ENCODE results near the gene AXDND1.
"Not testable (repeated sequence)": the region's sequence is repeated elsewhere in the genome, so short reads cannot be mapped to it uniquely, and the experiment has no call there.

DNA sequence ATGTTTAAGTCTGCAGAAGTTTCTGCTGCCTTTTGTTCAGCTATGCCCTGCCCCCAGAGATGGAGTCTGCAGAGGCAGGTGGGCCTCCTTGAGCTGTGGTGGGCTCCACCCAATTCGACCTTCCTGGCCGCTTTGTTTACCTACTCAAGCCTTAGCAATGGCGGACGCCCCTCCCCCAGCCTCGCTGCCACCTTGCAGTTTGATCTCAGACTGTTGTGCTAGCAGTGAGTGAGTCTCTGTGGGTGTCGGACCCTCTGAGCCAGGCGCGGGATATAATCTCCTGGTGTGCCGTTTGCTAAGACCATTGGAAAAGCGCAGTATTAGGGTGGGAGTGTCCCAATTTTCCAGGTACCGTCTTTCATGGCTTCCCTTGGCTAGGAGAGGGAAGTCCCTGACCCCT, 99.9 kb downstream of the AXDND1 start:
- TF ChIP-seq, protein P1, sequence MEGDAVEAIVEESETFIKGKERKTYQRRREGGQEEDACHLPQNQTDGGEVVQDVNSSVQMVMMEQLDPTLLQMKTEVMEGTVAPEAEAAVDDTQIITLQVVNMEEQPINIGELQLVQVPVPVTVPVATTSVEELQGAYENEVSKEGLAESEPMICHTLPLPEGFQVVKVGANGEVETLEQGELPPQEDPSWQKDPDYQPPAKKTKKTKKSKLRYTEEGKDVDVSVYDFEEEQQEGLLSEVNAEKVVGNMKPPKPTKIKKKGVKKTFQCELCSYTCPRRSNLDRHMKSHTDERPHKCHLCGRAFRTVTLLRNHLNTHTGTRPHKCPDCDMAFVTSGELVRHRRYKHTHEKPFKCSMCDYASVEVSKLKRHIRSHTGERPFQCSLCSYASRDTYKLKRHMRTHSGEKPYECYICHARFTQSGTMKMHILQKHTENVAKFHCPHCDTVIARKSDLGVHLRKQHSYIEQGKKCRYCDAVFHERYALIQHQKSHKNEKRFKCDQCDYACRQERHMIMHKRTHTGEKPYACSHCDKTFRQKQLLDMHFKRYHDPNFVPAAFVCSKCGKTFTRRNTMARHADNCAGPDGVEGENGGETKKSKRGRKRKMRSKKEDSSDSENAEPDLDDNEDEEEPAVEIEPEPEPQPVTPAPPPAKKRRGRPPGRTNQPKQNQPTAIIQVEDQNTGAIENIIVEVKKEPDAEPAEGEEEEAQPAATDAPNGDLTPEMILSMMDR (IDR thresholded peaks at IDR 0.05): not testable (repeated sequence)
- TF ChIP-seq POLR2A (IDR thresholded peaks at IDR 0.05): not testable (repeated sequence)
